A549 (cell line): Measurements from ENCODE around the gene PTGFRN.
"Not testable (repeated sequence)": the region's sequence is repeated elsewhere in the genome, so short reads cannot be mapped to it uniquely, and the experiment has no call there.

Experiments used
- CBX2 ChIP-seq: fragments of 200-600 bp; sonication (generic); IDR thresholded peaks from 2 replicates; pipeline ENCODE4 v1.6.1; 2016; ENCODE audit warnings: low read depth, mild to moderate bottlenecking, borderline replicate concordance
- CHD2 ChIP-seq: fragments of 150-350 bp; IDR thresholded peaks from 2 replicates; pipeline ENCODE4 v1.6.1; 2014; ENCODE audit warnings: low read length; ENCODE audit not compliant: partially characterized antibody
- CTCF ChIP-seq: fragments of >200 bp; sonication (Bioruptor Twin); formaldehyde crosslinking; IDR thresholded peaks from 3 replicates; pipeline ENCODE4 v1.5.1; 2016
- EP300 ChIP-seq, 2 experiments: fragments of >200 bp; sonication (Bioruptor Twin); formaldehyde crosslinking; IDR thresholded peaks; 2 replicates in 1 of 2; 3 replicates in 1 of 2; pipeline ENCODE4 v1.6.1; 2016 to 2017
- FOSB ChIP-seq: fragments of 250-450 bp; sonication (Bioruptor Pico); IDR thresholded peaks from 2 replicates; pipeline ENCODE4 v1.5.0; 2020; ENCODE audit warnings: mild to moderate bottlenecking, moderate library complexity
- HDAC2 ChIP-seq: fragments of 200-600 bp; sonication (generic); IDR thresholded peaks from 2 replicates; pipeline ENCODE4 v1.6.1; 2016
- HMGXB4 ChIP-seq: fragments of 250-450 bp; sonication (Bioruptor Pico); IDR thresholded peaks from 2 replicates; pipeline ENCODE4 v1.5.0; 2021; ENCODE audit warnings: mild to moderate bottlenecking, moderate library complexity, borderline replicate concordance
- JUNB ChIP-seq: fragments of >200 bp; sonication (Bioruptor Twin); formaldehyde crosslinking; IDR thresholded peaks from 2 replicates; pipeline ENCODE4 v1.6.1; 2016
- MYC ChIP-seq: IDR thresholded peaks from 2 replicates; pipeline ENCODE4 v1.6.1; 2012; ENCODE audit warnings: mild to moderate bottlenecking, inconsistent platforms, low read length, improper control_type of control experiment, borderline replicate concordance
- NPAS2 ChIP-seq: fragments of 250-450 bp; sonication (Bioruptor Pico); IDR thresholded peaks from 2 replicates; pipeline ENCODE4 v1.8.0; 2022; ENCODE audit warnings: mild to moderate bottlenecking, moderate library complexity, borderline replicate concordance
- POLR2A ChIP-seq: IDR thresholded peaks from 2 replicates; pipeline ENCODE4 v1.6.1; 2012; ENCODE audit warnings: mild to moderate bottlenecking, low read length
- POLR2AphosphoS2 ChIP-seq: conservative IDR thresholded peaks from 2 replicates; pipeline ENCODE4 v1.6.1; 2012; ENCODE audit warnings: low read length, improper control_type of control experiment, inconsistent platforms
- RAD21 ChIP-seq, 2 experiments: fragments of >200 bp in 1 of 2; sonication (Bioruptor Twin) in 1 of 2; formaldehyde crosslinking in 1 of 2; IDR thresholded peaks in 1 of 2; conservative IDR thresholded peaks in 1 of 2; 2 replicates in 1 of 2; 3 replicates in 1 of 2; pipeline ENCODE4 v1.6.1; 2012 to 2018; ENCODE audit warnings: inconsistent platforms in 1 of 2
- REST ChIP-seq: fragments of 200-600 bp; sonication (generic); IDR thresholded peaks from 2 replicates; pipeline ENCODE4 v1.6.1; 2016; ENCODE audit warnings: antibody characterized with exemption, mild to moderate bottlenecking, moderate library complexity

GRCh38 chr1:116866478-116866877 lies 43.2 kb upstream of the PTGFRN start:
- TF ChIP-seq EP300 (IDR thresholded peaks at IDR 0.05); HDAC2; CTCF; HMGXB4 (CRISPR knock-in tag); RAD21 (conservative IDR thresholded peaks at IDR 0.05 in 1 of 2, IDR thresholded peaks at IDR 0.05 in 1 of 2); JUNB; CHD2; REST; FOSB (CRISPR knock-in tag); CBX2; MYC; POLR2A; POLR2AphosphoS2; NPAS2: not testable (repeated sequence)
